ENCODE data around the gene DTD2. TPM values are rescaled to one million over a fixed set of nuclear protein-coding genes. Genes with fewer than 3 reads are reported as not detected.

DTD2 gene
- total and polyA plus RNA-seq, 2 donors (not counting 1 experiment from before 2014, with no cell fraction given): 25.4 to 40.8 TPM

- Histone ChIP-seq H3K4me3 (replicated peaks in 1 of 4; ENCODE audit: control extremely low read depth in 1 of 4, insufficient read depth in 1 of 4, low read depth in 3 of 4, low read length in 4 of 4) (peak overlapping the region; percentile 77 to 100 (median 90)), H3K79me2 (ENCODE audit: control insufficient read depth, insufficient read depth, low read length) (peaks cover 43% of the 10 kb centered on the region), H3K9ac (ENCODE audit: insufficient read depth, low read length) (peak overlapping the region; percentile 89), H3K4me2 (ENCODE audit: extremely low read depth, insufficient read depth, low read length) (peak overlapping the region; percentile 97), H3K27ac (ENCODE audit: insufficient read depth, low read length) (peak overlapping the region; percentile 88), H3K27me3 (ENCODE audit: control insufficient read depth, insufficient read depth, low read length) (no peaks in the 10 kb centered on the region), H3K4me1 (ENCODE audit: control insufficient read depth, extremely low read depth, insufficient read depth, low read length) (peaks cover under 1% of the 10 kb centered on the region), H2AFZ (ENCODE audit: low read length) (peak overlapping the region; percentile 70), H3K9me3 (ENCODE audit: control insufficient read depth, insufficient read depth, low read depth, low read length) (no peaks in the 10 kb centered on the region), H3K36me3 (ENCODE audit: control insufficient read depth, insufficient read depth, low read length) (no peaks in the 10 kb centered on the region), H4K20me1 (ENCODE audit: control insufficient read depth, extremely low read depth, insufficient read depth, low read length) (no peaks in the 10 kb centered on the region)
- TF ChIP-seq CTCF (conservative IDR thresholded peaks at IDR 0.05 in 1 of 2, IDR thresholded peaks at IDR 0.05 in 1 of 2; ENCODE audit: low read depth in 1 of 2, low read length in 2 of 2) (no peak), EZH2 (IDR thresholded peaks at IDR 0.05; ENCODE audit: low read length, missing control alignments) (no peak)
- peak in 1 of 2 donors; percentile 8 for DNase-seq (ENCODE audit: low read depth in 2 of 2)
Measured at GRCh38 chr14:31419179-31419966, 37.9 kb downstream of the DTD2 start.

GRCh38 chr14:31418440-31418839 lies 38.9 kb downstream of the DTD2 start:
- DNase-seq (ENCODE audit: low read depth in 2 of 2): no peak
- Histone ChIP-seq H3K27ac (ENCODE audit: insufficient read depth, low read length) (no peak overlapping the region), H3K36me3 (ENCODE audit: control insufficient read depth, insufficient read depth, low read length) (no peaks in the 10 kb centered on the region), H3K4me3 (replicated peaks in 1 of 4; ENCODE audit: control extremely low read depth in 1 of 4, insufficient read depth in 1 of 4, low read depth in 3 of 4, low read length in 4 of 4) (peak overlapping the region in 2 of 4 experiments; percentile 25 to 100), H3K9ac (ENCODE audit: insufficient read depth, low read length) (peak overlapping the region; percentile 23), H2AFZ (ENCODE audit: low read length) (no peak overlapping the region), H3K4me1 (ENCODE audit: control insufficient read depth, extremely low read depth, insufficient read depth, low read length) (peaks cover 2% of the 10 kb centered on the region), H3K79me2 (ENCODE audit: control insufficient read depth, insufficient read depth, low read length) (peaks cover 46% of the 10 kb centered on the region), H3K9me3 (ENCODE audit: control insufficient read depth, insufficient read depth, low read depth, low read length) (no peaks in the 10 kb centered on the region), H4K20me1 (ENCODE audit: control insufficient read depth, extremely low read depth, insufficient read depth, low read length) (no peaks in the 10 kb centered on the region), H3K4me2 (ENCODE audit: extremely low read depth, insufficient read depth, low read length) (peak overlapping the region; percentile 97), H3K27me3 (ENCODE audit: control insufficient read depth, insufficient read depth, low read length) (no peaks in the 10 kb centered on the region)
- TF ChIP-seq CTCF (conservative IDR thresholded peaks at IDR 0.05 in 1 of 2, IDR thresholded peaks at IDR 0.05 in 1 of 2; ENCODE audit: low read depth in 1 of 2, low read length in 2 of 2): no peak
- TF ChIP-seq EZH2 (IDR thresholded peaks at IDR 0.05; ENCODE audit: low read length, missing control alignments): no peak

- H3K4me2 ChIP-seq (ENCODE audit: extremely low read depth, insufficient read depth, low read length): peak overlapping the region; percentile 13
- peak in 1 of 2 donors; percentile 11 for DNase-seq (ENCODE audit: low read depth in 2 of 2)
Measured at GRCh38 chr14:31414190-31414833, 43.0 kb downstream of the DTD2 start.

More at GRCh38 chr14:31414190-31414833, 43.0 kb downstream of the DTD2 start:
- peaks cover 2% of the 10 kb centered on the region for H3K4me1 ChIP-seq (ENCODE audit: control insufficient read depth, extremely low read depth, insufficient read depth, low read length)
- H3K36me3 ChIP-seq (ENCODE audit: control insufficient read depth, insufficient read depth, low read length): no peaks in the 10 kb centered on the region
- no peak overlapping the region for H3K9ac ChIP-seq (ENCODE audit: insufficient read depth, low read length)
- no peak overlapping the region for H2AFZ ChIP-seq (ENCODE audit: low read length)
- H3K9me3 ChIP-seq (ENCODE audit: control insufficient read depth, insufficient read depth, low read depth, low read length): no peaks in the 10 kb centered on the region
- H3K79me2 ChIP-seq (ENCODE audit: control insufficient read depth, insufficient read depth, low read length): peaks cover 46% of the 10 kb centered on the region
- no peak overlapping the region for H3K27ac ChIP-seq (ENCODE audit: insufficient read depth, low read length)
- H3K4me3 ChIP-seq (replicated peaks in 1 of 4; ENCODE audit: control extremely low read depth in 1 of 4, insufficient read depth in 1 of 4, low read depth in 3 of 4, low read length in 4 of 4): no peak overlapping the region
- no peaks in the 10 kb centered on the region for H4K20me1 ChIP-seq (ENCODE audit: control insufficient read depth, extremely low read depth, insufficient read depth, low read length)
- TF ChIP-seq CTCF (conservative IDR thresholded peaks at IDR 0.05 in 1 of 2, IDR thresholded peaks at IDR 0.05 in 1 of 2; ENCODE audit: low read depth in 1 of 2, low read length in 2 of 2) (no peak), EZH2 (IDR thresholded peaks at IDR 0.05; ENCODE audit: low read length, missing control alignments) (no peak)
- H3K27me3 ChIP-seq (ENCODE audit: control insufficient read depth, insufficient read depth, low read length): no peaks in the 10 kb centered on the region

All from fibroblast of lung (primary cell).